H9 (cell line): ENCODE results near the gene DYNC1H1. TPM values are rescaled to one million over a fixed set of nuclear protein-coding genes. Genes with fewer than 3 reads are reported as not detected.
A peak's percentile ranks its signal among the peaks of the same experiment; 100 is the strongest.

Experiments used
- DNase-seq: peaks from one replicate; pipeline ENCODE4 v3.0.0-alpha.2; 2017
- H2AFZ ChIP-seq: one replicate; pipeline ENCODE4 v1.6.1; 2013; ENCODE audit warnings: mild to moderate bottlenecking, low read length, control low read depth, moderate library complexity
- H2AK5ac ChIP-seq: 2 replicates; pipeline ENCODE4 v1.6.1; 2013; ENCODE audit warnings: low read length, control low read depth, mixed read lengths; ENCODE audit not compliant: insufficient read length
- H2BK120ac ChIP-seq: one replicate; pipeline ENCODE4 v1.6.1; 2013; ENCODE audit warnings: low read depth, mild to moderate bottlenecking, low read length, control low read depth, inconsistent platforms; ENCODE audit not compliant: poor library complexity, severe bottlenecking
- H2BK12ac ChIP-seq: 2 replicates; pipeline ENCODE4 v1.6.1; 2013; ENCODE audit warnings: low read length, control low read depth, mixed read lengths, low read depth; ENCODE audit not compliant: insufficient read length
- H2BK15ac ChIP-seq: 2 replicates; pipeline ENCODE4 v1.6.1; 2013; ENCODE audit warnings: low read depth, low read length, control low read depth
- H2BK20ac ChIP-seq: one replicate; pipeline ENCODE4 v1.6.1; 2013; ENCODE audit warnings: low read depth, mild to moderate bottlenecking, low read length, control low read depth, inconsistent platforms; ENCODE audit not compliant: poor library complexity, severe bottlenecking
- H2BK5ac ChIP-seq: 2 replicates; pipeline ENCODE4 v1.6.1; 2013; ENCODE audit warnings: low read length, control low read depth, mixed read lengths; ENCODE audit not compliant: insufficient read length
- H3K14ac ChIP-seq: 2 replicates; pipeline ENCODE4 v1.6.1; 2013; ENCODE audit warnings: low read length, control low read depth; ENCODE audit not compliant: insufficient read depth
- H3K18ac ChIP-seq: 2 replicates; pipeline ENCODE4 v1.6.1; 2013; ENCODE audit warnings: low read depth, mild to moderate bottlenecking, mixed read lengths, low read length, control low read depth; ENCODE audit not compliant: insufficient read length
- H3K23ac ChIP-seq: 2 replicates; pipeline ENCODE4 v1.6.1; 2013; ENCODE audit warnings: low read length, control low read depth, mixed read lengths, low read depth; ENCODE audit not compliant: insufficient read length
- H3K23me2 ChIP-seq: 2 replicates; pipeline ENCODE4 v1.6.1; 2013; ENCODE audit warnings: low read depth, mild to moderate bottlenecking, mixed read lengths, low read length, control low read depth; ENCODE audit not compliant: insufficient read length, poor library complexity, severe bottlenecking
- H3K27ac ChIP-seq: 2 replicates; pipeline ENCODE4 v1.5.1; 2013; ENCODE audit warnings: low read length, control low read depth, mixed read lengths, low read depth; ENCODE audit not compliant: insufficient read length
- H3K27me3 ChIP-seq: 2 replicates; pipeline ENCODE4 v1.6.1; 2013; ENCODE audit warnings: low read length, control low read depth, inconsistent platforms; ENCODE audit not compliant: insufficient read depth
- H3K4ac ChIP-seq: 2 replicates; pipeline ENCODE4 v1.6.1; 2013; ENCODE audit warnings: low read depth, mild to moderate bottlenecking, control low read depth, inconsistent platforms, low read length, moderate library complexity
- H3K4me1 ChIP-seq: 2 replicates; pipeline ENCODE4 v1.6.1; 2013; ENCODE audit warnings: low read length, control low read depth, inconsistent platforms; ENCODE audit not compliant: insufficient read depth
- H3K4me2 ChIP-seq: 2 replicates; pipeline ENCODE4 v1.6.1; 2013; ENCODE audit warnings: low read length, control low read depth, mixed read lengths; ENCODE audit not compliant: insufficient read length, insufficient read depth
- H3K56ac ChIP-seq: 2 replicates; pipeline ENCODE4 v1.6.1; 2013; ENCODE audit warnings: low read depth, mild to moderate bottlenecking, mixed read lengths, low read length, control low read depth; ENCODE audit not compliant: insufficient read length
- H3K79me1 ChIP-seq: 2 replicates; pipeline ENCODE4 v1.6.1; 2013; ENCODE audit warnings: low read depth, mild to moderate bottlenecking, moderate library complexity, low read length, control low read depth, inconsistent platforms; ENCODE audit not compliant: insufficient read depth, poor library complexity, severe bottlenecking
- H3K79me2 ChIP-seq: 2 replicates; pipeline ENCODE4 v1.6.1; 2013; ENCODE audit warnings: low read length, control low read depth, inconsistent platforms; ENCODE audit not compliant: insufficient read depth
- H3K9ac ChIP-seq: 2 replicates; pipeline ENCODE4 v1.6.1; 2013; ENCODE audit warnings: low read length, control low read depth, mixed read lengths; ENCODE audit not compliant: insufficient read length; ENCODE audit errors: extremely low read depth
- H3K9me3 ChIP-seq: one replicate; pipeline ENCODE4 v1.6.1; 2013; ENCODE audit warnings: low read depth, low read length, inconsistent platforms; ENCODE audit not compliant: control insufficient read depth
- H3T11ph ChIP-seq: one replicate; pipeline ENCODE4 v1.6.1; 2013; ENCODE audit warnings: mild to moderate bottlenecking, low read length, control low read depth, inconsistent platforms
- H4K20me1 ChIP-seq: one replicate; pipeline ENCODE4 v1.6.1; 2013; ENCODE audit not compliant: control insufficient read depth, insufficient read length, insufficient read depth
- H4K5ac ChIP-seq: 2 replicates; pipeline ENCODE4 v1.6.1; 2013; ENCODE audit warnings: low read depth, mild to moderate bottlenecking, mixed read lengths, low read length, control low read depth; ENCODE audit not compliant: insufficient read length
- H4K8ac ChIP-seq: replicated peaks from 2 replicates; pipeline ENCODE4 v1.6.1; 2013; ENCODE audit warnings: low read length, control low read depth, mixed read lengths, low read depth; ENCODE audit not compliant: insufficient read length
- H4K91ac ChIP-seq: 2 replicates; pipeline ENCODE4 v1.6.1; 2013; ENCODE audit warnings: low read depth, mild to moderate bottlenecking, moderate library complexity, mixed read lengths, low read length, control low read depth; ENCODE audit not compliant: insufficient read length
- H3K27ac Mint-ChIP-seq, 3 experiments: 2 replicates in 2 of 3; 3 replicates in 1 of 3; pipeline ENCODE4 v1.8.0; 2020 to 2021; ENCODE audit warnings: mixed read lengths in 3 of 3, mild to moderate bottlenecking in 1 of 3, moderate library complexity in 1 of 3
- H3K27me3 Mint-ChIP-seq: 2 replicates; pipeline ENCODE4 v1.8.0; 2021; ENCODE audit warnings: low read depth, mild to moderate bottlenecking, moderate library complexity, mixed read lengths
- H3K36me3 Mint-ChIP-seq, 3 experiments: 2 replicates in 2 of 3; 3 replicates in 1 of 3; pipeline ENCODE4 v1.8.0; 2020 to 2021; ENCODE audit warnings: low read depth in 3 of 3, mixed read lengths in 3 of 3; ENCODE audit not compliant: insufficient read depth in 1 of 3
- H3K4me1 Mint-ChIP-seq, 2 experiments: 2 replicates each; pipeline ENCODE4 v1.8.0; 2020; ENCODE audit warnings: mixed read lengths in 2 of 2
- H3K4me3 Mint-ChIP-seq, 2 experiments: 2 replicates in 1 of 2; 3 replicates in 1 of 2; pipeline ENCODE4 v1.8.0; 2020 to 2021; ENCODE audit warnings: mild to moderate bottlenecking in 2 of 2, mixed read lengths in 2 of 2, moderate library complexity in 1 of 2
- H3K9me3 Mint-ChIP-seq, 2 experiments: 2 replicates in 1 of 2; 3 replicates in 1 of 2; pipeline ENCODE4 v1.8.0; 2020; ENCODE audit warnings: mild to moderate bottlenecking in 2 of 2, mixed read lengths in 2 of 2, moderate library complexity in 1 of 2
- WGBS: extraction: QIAGEN DNeasy Blood & Tissue Kit; methylation state at CpG from one replicate; pipeline ENCODE4 v1.1.7; 2013; ENCODE audit warnings: missing lambda C conversion rate, low lambda C conversion rate, mixed read lengths; ENCODE audit not compliant: insufficient read length; ENCODE audit errors: extremely low coverage; 5-methylcytosine and 5-hydroxymethylcytosine counted together
- total RNA-seq: library from RNA; stranded (reverse); gene quantifications from 2 replicates; pipeline ENCODE4 v1.2.1, GENCODE V29; 2021
- TF ChIP-seq, protein P1 (sequence below): fragments of 200-600 bp; sonication (generic); conservative IDR thresholded peaks from 3 replicates; pipeline ENCODE4 v1.8.0; 2021; ENCODE audit warnings: antibody characterized with exemption, mild to moderate bottlenecking

DYNC1H1 gene
- total RNA-seq, 1 experiment from 2014 or later, result 359 TPM

DNA sequence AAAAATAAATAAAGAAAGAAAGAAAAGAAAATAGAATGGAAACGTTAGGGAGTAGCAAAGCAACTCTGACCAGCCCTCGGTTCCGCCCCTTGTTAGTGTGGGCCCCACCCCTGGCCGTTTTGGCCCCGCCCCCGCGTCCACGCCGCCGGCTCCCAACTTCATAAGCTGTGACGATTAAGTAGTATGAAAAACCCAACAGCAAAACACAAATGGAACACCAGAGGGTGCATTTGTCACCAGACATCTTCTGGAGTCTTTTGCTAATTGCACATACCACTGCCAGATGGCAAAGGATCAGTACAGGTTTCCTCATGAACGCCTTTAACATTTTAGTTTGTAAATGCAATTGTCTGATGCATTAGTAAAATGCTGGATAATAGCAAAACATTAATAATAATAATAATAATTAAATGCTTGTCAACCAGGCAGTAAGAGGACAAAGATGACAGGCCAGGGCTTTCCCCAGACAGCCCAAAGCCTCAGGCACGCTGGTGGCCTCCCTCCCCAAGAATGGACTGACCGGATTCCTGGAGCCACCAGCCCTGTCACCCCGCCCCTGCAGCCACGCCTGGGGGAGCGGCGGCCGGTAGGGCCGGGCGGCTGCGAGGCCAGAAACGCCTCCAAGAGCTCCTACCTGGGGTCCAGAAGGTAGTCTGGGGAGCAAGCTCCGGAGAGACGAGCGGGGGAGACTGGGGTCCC is 98.9 kb downstream of the DYNC1H1 start:
- no peaks in the 10 kb centered on the region for H3K9me3 ChIP-seq
- no peak overlapping the region for H3K4me3 Mint-ChIP-seq
- peak; percentile 68 for DNase-seq
- H3K27me3 ChIP-seq, result no peaks in the 10 kb centered on the region
- no peak overlapping the region for H3K56ac ChIP-seq
- no peak overlapping the region for H3K14ac ChIP-seq
- H3K79me1 ChIP-seq, result no peaks in the 10 kb centered on the region
- H3K23me2 ChIP-seq, result no peaks in the 10 kb centered on the region
- no peak overlapping the region for H4K5ac ChIP-seq
- H3K9me3 Mint-ChIP-seq, result no peaks in the 10 kb centered on the region
- no peak overlapping the region for H3K9ac ChIP-seq
- H3K4me1 Mint-ChIP-seq, result peaks cover 8 to 9% of the 10 kb centered on the region in 2 experiments
- no peak overlapping the region for H2BK120ac ChIP-seq
- no CpG with 5 or more reads among the region's 26 CpGs for WGBS
- H3K23ac ChIP-seq, result no peak overlapping the region
- no peak overlapping the region for H2BK5ac ChIP-seq
- no peak overlapping the region for H4K8ac ChIP-seq
- no peak overlapping the region for H2AK5ac ChIP-seq
- no peaks in the 10 kb centered on the region for H3K36me3 Mint-ChIP-seq
- no peak overlapping the region for H3K4ac ChIP-seq
- H3K18ac ChIP-seq, result no peak overlapping the region
- no peaks in the 10 kb centered on the region for H3K4me1 ChIP-seq
- no peak overlapping the region for H2BK12ac ChIP-seq
- H3K4me2 ChIP-seq, result peak overlapping the region; percentile 6
- H3T11ph ChIP-seq, result no peak overlapping the region
- H3K79me2 ChIP-seq, result no peaks in the 10 kb centered on the region
- H2BK20ac ChIP-seq, result no peak overlapping the region
- H3K27ac ChIP-seq, result no peak overlapping the region
- H2BK15ac ChIP-seq, result no peak overlapping the region
- H4K91ac ChIP-seq, result no peak overlapping the region
- no peak overlapping the region for H2AFZ ChIP-seq
- TF ChIP-seq, protein P1, sequence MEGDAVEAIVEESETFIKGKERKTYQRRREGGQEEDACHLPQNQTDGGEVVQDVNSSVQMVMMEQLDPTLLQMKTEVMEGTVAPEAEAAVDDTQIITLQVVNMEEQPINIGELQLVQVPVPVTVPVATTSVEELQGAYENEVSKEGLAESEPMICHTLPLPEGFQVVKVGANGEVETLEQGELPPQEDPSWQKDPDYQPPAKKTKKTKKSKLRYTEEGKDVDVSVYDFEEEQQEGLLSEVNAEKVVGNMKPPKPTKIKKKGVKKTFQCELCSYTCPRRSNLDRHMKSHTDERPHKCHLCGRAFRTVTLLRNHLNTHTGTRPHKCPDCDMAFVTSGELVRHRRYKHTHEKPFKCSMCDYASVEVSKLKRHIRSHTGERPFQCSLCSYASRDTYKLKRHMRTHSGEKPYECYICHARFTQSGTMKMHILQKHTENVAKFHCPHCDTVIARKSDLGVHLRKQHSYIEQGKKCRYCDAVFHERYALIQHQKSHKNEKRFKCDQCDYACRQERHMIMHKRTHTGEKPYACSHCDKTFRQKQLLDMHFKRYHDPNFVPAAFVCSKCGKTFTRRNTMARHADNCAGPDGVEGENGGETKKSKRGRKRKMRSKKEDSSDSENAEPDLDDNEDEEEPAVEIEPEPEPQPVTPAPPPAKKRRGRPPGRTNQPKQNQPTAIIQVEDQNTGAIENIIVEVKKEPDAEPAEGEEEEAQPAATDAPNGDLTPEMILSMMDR, result peak; percentile 26; the same call in 2 of the 3 replicates
- no peaks in the 10 kb centered on the region for H4K20me1 ChIP-seq
- H3K27ac Mint-ChIP-seq, result peak overlapping the region in 1 of 3 experiments; percentile 4; a peak in 1 of 7 replicates
- H3K27me3 Mint-ChIP-seq, result no peaks in the 10 kb centered on the region
